Measurements from ENCODE around the gene PAWR.
"Not testable (repeated sequence)": the region's sequence is repeated elsewhere in the genome, so short reads cannot be mapped to it uniquely, and the experiment has no call there.

Gene PAWR

GRCh38 chr12:79564727-79565350, 125.9 kb downstream of the PAWR start:
- not testable (repeated sequence) for DNase-seq (ENCODE audit: low spot score); H3K79me1 ChIP-seq (ENCODE audit: low read depth, low read length); H2AFZ ChIP-seq (ENCODE audit: low read length); H2AK5ac ChIP-seq (ENCODE audit: low read depth, low read length); H3K27ac ChIP-seq (replicated peaks; ENCODE audit: low read length); H3K18ac ChIP-seq (ENCODE audit: low read length); H2BK5ac ChIP-seq (ENCODE audit: low read length); H2BK15ac ChIP-seq (ENCODE audit: low read length); H3K4me3 ChIP-seq (ENCODE audit: low read length in 2 of 2); H3K9ac ChIP-seq (ENCODE audit: low read depth, low read length, poor library complexity); H2BK120ac ChIP-seq (ENCODE audit: low read depth, low read length); H4K91ac ChIP-seq (ENCODE audit: low read depth, low read length, poor library complexity); H3K4me2 ChIP-seq (ENCODE audit: insufficient read depth, low read length, poor library complexity, severe bottlenecking); H2BK12ac ChIP-seq (ENCODE audit: low read length); H3K27me3 ChIP-seq (ENCODE audit: control insufficient read depth in 3 of 3, insufficient read depth in 3 of 3, low read depth in 1 of 3, low read length in 3 of 3); H3K4ac ChIP-seq (ENCODE audit: low read length); H3K4me1 ChIP-seq (ENCODE audit: control insufficient read depth in 2 of 2, insufficient read depth in 1 of 2, low read depth in 1 of 2, low read length in 2 of 2); H3K23ac ChIP-seq (ENCODE audit: low read depth, low read length, poor library complexity); H3K14ac ChIP-seq (ENCODE audit: low read length)
- Histone ChIP-seq H3K9me3 (replicated peaks in 1 of 2; ENCODE audit: control insufficient read depth in 2 of 2, insufficient read depth in 1 of 2, low read depth in 1 of 2, low read length in 2 of 2) (peaks cover 13 to 36% of the 10 kb centered on the region in 2 donors), H3K36me3 (replicated peaks in 1 of 2; ENCODE audit: control insufficient read depth in 2 of 2, insufficient read depth in 2 of 2, low read length in 2 of 2) (peaks cover 18 to 32% of the 10 kb centered on the region in 2 donors), H4K8ac (ENCODE audit: low read depth, low read length) (peak overlapping the region; percentile 43)
- WGBS, 2 donors (ENCODE audit: extremely low coverage in 2 of 2, insufficient read length in 2 of 2, insufficient replicate concordance in 1 of 2) = no CpG with 5 or more reads among the region's 29 CpGs

GRCh38 chr12:79563021-79563740, 127.6 kb downstream of the PAWR start:
- H3K9me3 ChIP-seq (replicated peaks in 1 of 2; ENCODE audit: control insufficient read depth in 2 of 2, insufficient read depth in 1 of 2, low read depth in 1 of 2, low read length in 2 of 2) = peaks cover 13 to 33% of the 10 kb centered on the region in 2 donors
- H4K91ac ChIP-seq (ENCODE audit: low read depth, low read length, poor library complexity) = no peak overlapping the region
- H2BK5ac ChIP-seq (ENCODE audit: low read length) = no peak overlapping the region
- peaks cover 13 to 23% of the 10 kb centered on the region in 2 donors for H3K36me3 ChIP-seq (replicated peaks in 1 of 2; ENCODE audit: control insufficient read depth in 2 of 2, insufficient read depth in 2 of 2, low read length in 2 of 2)
- H3K4ac ChIP-seq (ENCODE audit: low read length) = no peak overlapping the region
- H2AK5ac ChIP-seq (ENCODE audit: low read depth, low read length) = no peak overlapping the region
- no peak overlapping the region for H2BK12ac ChIP-seq (ENCODE audit: low read length)
- H3K14ac ChIP-seq (ENCODE audit: low read length) = no peak overlapping the region
- no CpG with 5 or more reads among the region's 3 CpGs for WGBS, 2 donors (ENCODE audit: extremely low coverage in 2 of 2, insufficient read length in 2 of 2, insufficient replicate concordance in 1 of 2)
- no peak overlapping the region for H3K4me2 ChIP-seq (ENCODE audit: insufficient read depth, low read length, poor library complexity, severe bottlenecking)
- H4K8ac ChIP-seq (ENCODE audit: low read depth, low read length) = no peak overlapping the region
- peaks cover 4% of the 10 kb centered on the region for H3K79me1 ChIP-seq (ENCODE audit: low read depth, low read length)
- no peak for DNase-seq (ENCODE audit: low spot score)
- no peak overlapping the region for H3K4me3 ChIP-seq (ENCODE audit: low read length in 2 of 2)
- no peak overlapping the region for H2AFZ ChIP-seq (ENCODE audit: low read length)
- H3K27me3 ChIP-seq (ENCODE audit: control insufficient read depth in 3 of 3, insufficient read depth in 3 of 3, low read depth in 1 of 3, low read length in 3 of 3) = no peaks in the 10 kb centered on the region
- H2BK120ac ChIP-seq (ENCODE audit: low read depth, low read length) = no peak overlapping the region
- no peaks in the 10 kb centered on the region for H3K4me1 ChIP-seq (ENCODE audit: control insufficient read depth in 2 of 2, insufficient read depth in 1 of 2, low read depth in 1 of 2, low read length in 2 of 2)
- H3K27ac ChIP-seq (replicated peaks; ENCODE audit: low read length) = no peak overlapping the region
- H3K18ac ChIP-seq (ENCODE audit: low read length) = no peak overlapping the region
- H3K23ac ChIP-seq (ENCODE audit: low read depth, low read length, poor library complexity) = no peak overlapping the region
- H2BK15ac ChIP-seq (ENCODE audit: low read length) = no peak overlapping the region
- no peak overlapping the region for H3K9ac ChIP-seq (ENCODE audit: low read depth, low read length, poor library complexity)

- no peak overlapping the region for H2BK5ac ChIP-seq (ENCODE audit: low read length)
- H2BK12ac ChIP-seq (ENCODE audit: low read length) = no peak overlapping the region
- H3K9me3 ChIP-seq (replicated peaks in 1 of 2; ENCODE audit: control insufficient read depth in 2 of 2, insufficient read depth in 1 of 2, low read depth in 1 of 2, low read length in 2 of 2) = peaks cover 13 to 33% of the 10 kb centered on the region in 2 donors
- no peak overlapping the region for H3K18ac ChIP-seq (ENCODE audit: low read length)
- no peak overlapping the region for H4K91ac ChIP-seq (ENCODE audit: low read depth, low read length, poor library complexity)
- H3K79me1 ChIP-seq (ENCODE audit: low read depth, low read length) = peaks cover 4% of the 10 kb centered on the region
- H3K4me3 ChIP-seq (ENCODE audit: low read length in 2 of 2) = no peak overlapping the region
- no peaks in the 10 kb centered on the region for H3K27me3 ChIP-seq (ENCODE audit: control insufficient read depth in 3 of 3, insufficient read depth in 3 of 3, low read depth in 1 of 3, low read length in 3 of 3)
- DNase-seq (ENCODE audit: low spot score) = no peak
- H2BK120ac ChIP-seq (ENCODE audit: low read depth, low read length) = no peak overlapping the region
- no peak overlapping the region for H4K8ac ChIP-seq (ENCODE audit: low read depth, low read length)
- H3K27ac ChIP-seq (replicated peaks; ENCODE audit: low read length) = no peak overlapping the region
- no peak overlapping the region for H2AFZ ChIP-seq (ENCODE audit: low read length)
- WGBS, 2 donors (ENCODE audit: extremely low coverage in 2 of 2, insufficient read length in 2 of 2, insufficient replicate concordance in 1 of 2) = no CpG with 5 or more reads among the region's 35 CpGs
- no peak overlapping the region for H3K23ac ChIP-seq (ENCODE audit: low read depth, low read length, poor library complexity)
- no peak overlapping the region for H2BK15ac ChIP-seq (ENCODE audit: low read length)
- no peak overlapping the region for H3K9ac ChIP-seq (ENCODE audit: low read depth, low read length, poor library complexity)
- no peak overlapping the region for H3K4ac ChIP-seq (ENCODE audit: low read length)
- H3K4me1 ChIP-seq (ENCODE audit: control insufficient read depth in 2 of 2, insufficient read depth in 1 of 2, low read depth in 1 of 2, low read length in 2 of 2) = peaks cover 0 to 4% of the 10 kb centered on the region in 2 donors
- H2AK5ac ChIP-seq (ENCODE audit: low read depth, low read length) = no peak overlapping the region
- H3K36me3 ChIP-seq (replicated peaks in 1 of 2; ENCODE audit: control insufficient read depth in 2 of 2, insufficient read depth in 2 of 2, low read length in 2 of 2) = peaks cover 13 to 21% of the 10 kb centered on the region in 2 donors
- H3K14ac ChIP-seq (ENCODE audit: low read length) = no peak overlapping the region
- no peak overlapping the region for H3K4me2 ChIP-seq (ENCODE audit: insufficient read depth, low read length, poor library complexity, severe bottlenecking)
Observed at GRCh38 chr12:79561401-79562132, 129.2 kb downstream of the PAWR start.
